Measurements from ENCODE around the gene CHAT. TPM values are rescaled to one million over a fixed set of nuclear protein-coding genes. Genes with fewer than 3 reads are reported as not detected.
A peak's percentile ranks its signal among the peaks of the same experiment; 100 is the strongest.

Gene CHAT
- polyA plus RNA-seq, 3 donors = 0.06 TPM; not detected in 2

DNA sequence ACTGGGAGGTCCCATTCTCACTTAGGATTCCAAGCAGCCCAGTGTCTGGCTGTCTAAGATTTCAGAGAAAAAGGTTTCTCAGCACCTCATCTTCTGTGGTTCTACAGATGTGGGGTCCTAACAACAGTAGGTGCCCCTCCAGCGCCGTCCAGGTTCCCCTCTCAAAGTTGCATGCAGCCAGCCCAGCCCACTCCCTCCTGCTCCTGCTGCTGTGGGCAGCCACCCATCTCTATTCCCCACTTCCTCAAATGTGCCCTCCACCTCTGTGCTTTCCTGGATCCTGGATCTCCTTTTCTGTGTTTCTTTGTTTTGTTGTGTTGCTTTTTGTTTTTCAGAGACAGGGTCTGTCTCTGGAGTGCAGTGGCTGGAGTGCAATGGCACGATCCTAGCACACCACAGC is 17.0 kb upstream of the CHAT start:
- DNase-seq = no peak

DNA sequence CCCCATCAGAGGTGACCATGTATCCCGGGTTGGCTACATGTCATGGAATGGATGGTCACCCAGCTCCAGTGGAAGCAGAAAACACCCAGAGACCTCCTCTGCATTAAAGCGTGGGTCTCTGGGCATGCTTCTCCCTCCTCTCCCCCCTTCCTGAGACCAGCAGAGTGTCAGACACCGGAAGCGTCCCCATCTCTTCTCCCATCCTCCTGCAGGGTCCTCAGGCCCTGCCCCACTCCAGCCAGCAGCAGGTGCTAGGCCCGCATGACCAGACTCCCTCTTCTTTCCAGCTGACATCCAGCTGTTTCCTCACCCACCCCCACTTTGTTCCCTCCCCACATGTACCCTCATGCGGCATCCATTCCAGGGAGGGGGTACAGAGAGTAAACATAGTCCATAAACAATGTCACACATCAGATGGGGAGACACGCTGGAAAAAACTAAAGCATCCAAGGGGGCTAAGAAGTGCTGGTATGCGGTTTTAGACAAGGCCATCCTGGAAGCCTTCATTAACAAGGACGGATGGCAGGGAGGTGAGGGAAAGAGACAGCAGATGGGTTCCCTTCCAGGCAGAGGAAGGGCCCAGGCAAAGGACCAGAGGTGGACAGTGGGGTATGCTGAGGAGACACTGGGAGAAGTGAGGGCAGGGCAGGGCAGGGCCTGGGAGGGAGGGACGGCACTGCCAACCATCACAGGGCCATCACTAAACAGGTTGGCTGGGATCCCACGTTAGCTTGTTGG is 16.2 kb upstream of the CHAT start:
- no peak for DNase-seq

DNA sequence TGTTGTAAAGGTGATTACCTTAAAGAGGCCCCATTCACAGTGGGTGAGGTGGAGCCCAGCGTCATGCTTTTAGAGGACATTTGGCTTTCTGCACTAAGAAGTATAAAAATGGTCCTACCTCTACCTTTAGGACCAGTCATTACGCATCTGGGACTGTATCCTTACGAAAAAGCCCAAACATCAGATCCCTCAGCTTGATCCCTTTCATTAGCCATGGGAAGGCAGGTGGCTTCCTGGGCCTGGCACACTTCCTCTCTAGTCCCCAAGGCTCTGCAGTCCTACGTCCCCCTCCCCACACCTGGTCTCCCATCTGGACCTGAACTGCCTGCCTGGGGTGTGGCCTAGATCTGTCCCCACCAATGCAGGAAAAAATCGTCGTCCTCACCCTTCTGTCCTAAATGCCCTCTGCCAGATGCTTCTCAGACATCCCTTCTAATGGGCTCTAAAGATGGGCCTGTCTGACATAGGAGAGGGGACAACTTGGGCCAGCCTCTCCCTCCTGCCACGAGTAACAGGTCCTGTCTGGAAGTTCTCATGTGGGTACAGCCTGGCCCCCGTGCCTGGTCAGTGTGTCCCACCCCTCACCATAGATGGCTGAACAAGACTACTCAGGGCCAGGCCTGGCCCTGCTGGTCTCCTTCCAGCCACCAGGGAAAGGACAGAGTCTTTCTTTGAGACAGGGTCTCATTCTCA is 15.5 kb upstream of the CHAT start:
- no peak for DNase-seq

DNA sequence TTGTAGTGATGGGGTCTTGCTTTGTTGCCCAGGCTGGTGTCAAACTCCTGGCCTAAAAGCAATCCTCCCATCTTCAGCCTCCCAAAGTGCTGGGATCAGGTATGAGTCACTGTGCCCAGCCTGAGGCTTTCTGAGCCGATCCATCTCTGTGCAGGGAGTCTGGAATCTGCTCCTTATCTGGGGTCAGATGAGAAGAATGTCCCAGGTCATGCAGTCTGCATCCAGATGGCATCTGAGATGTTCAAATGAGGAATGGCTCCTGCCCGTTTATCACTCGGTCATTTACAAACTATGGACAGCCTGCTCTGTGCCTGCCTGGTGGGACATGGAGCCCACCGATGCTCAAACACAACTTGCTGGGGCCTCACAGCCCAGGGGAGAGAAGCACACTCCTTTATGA is 14.9 kb upstream of the CHAT start:
- DNase-seq = no peak

DNA sequence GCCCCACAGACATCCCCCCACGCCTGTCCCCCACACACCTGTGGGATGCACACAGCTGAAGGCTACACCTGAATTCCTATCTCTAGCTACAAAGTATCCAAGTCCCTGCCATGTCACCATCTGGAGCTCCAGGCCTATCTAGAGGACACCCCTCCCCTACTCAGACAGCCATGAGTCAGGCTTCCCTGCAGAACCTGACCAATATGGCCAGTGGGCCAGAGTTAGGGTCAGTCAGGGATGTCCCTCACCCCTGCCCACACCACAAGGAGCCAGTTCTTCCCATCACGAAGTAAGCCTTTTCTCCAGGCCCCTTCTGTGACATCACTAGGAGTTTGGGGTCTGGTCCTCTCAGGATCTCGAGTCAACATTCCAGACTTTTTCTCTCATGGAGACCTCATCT is 14.3 kb upstream of the CHAT start:
- no peak for DNase-seq

DNA sequence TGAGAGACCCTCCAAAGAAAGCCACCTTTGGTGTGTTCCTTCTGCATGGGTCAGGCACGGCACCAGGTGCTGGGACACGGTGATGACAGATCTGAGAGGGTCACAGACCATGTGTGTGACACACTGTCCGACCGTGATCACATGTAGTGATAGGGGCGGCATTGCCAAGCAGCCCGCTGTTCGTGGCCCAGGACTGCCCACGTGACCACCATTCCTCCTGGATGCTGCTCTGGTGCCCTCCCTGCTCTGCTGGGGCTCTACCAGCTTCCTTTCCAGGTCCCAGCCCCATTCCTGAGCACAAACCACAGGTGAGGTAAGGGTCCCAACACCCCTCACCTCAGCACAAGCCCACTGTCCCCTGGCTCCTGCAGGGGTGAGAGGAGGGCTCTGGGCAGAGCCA is 13.8 kb upstream of the CHAT start:
- no peak for DNase-seq

DNA sequence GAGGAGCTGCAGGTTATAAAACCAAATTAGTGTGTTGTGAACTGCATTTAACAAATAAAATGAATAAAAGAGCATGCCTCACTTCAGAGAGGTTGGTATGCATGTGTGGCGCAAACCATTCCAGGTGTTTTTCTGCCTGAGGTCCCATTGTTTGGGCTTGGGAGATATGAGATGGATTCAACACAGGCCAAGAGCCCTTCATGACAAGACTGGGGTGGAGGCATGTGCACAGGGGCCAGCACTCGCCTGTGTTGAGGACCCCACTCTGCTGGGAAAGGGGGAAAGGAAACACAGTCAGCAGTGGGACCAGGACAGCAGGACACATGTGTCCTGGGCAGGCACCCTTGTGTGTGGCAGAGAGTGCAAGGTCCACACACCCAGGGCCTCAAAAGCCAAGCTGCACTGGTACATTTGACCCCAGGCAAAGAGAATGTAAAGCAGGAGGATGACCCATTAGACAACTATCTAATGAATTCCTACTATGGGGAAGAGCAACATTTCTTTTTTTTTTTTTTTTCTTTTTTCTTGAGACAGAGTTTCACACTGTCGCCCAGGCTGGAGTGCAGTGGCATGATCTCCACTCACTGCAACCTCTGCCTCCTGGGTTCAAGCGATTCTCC is 12.9 kb upstream of the CHAT start:
- no peak for DNase-seq

DNA sequence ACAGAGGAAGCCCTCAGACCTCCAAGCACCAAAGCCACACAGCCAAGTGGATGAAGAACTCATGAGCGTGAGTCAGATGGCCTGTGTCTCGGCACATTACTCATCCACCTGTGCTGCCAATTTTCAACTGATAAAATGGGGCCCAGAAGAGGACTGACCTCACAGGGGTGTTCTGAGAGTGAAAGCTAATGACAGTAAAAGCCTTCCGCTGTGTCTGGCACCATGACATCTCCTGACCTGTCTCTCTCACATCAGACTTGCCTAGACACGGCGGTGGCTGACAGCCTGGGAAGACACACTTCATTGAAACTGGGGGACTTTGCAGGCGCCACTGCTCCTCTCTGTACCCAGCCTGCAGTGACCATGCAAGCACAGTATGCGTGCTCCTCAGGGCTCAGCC is 12.0 kb upstream of the CHAT start:
- DNase-seq = no peak

DNA sequence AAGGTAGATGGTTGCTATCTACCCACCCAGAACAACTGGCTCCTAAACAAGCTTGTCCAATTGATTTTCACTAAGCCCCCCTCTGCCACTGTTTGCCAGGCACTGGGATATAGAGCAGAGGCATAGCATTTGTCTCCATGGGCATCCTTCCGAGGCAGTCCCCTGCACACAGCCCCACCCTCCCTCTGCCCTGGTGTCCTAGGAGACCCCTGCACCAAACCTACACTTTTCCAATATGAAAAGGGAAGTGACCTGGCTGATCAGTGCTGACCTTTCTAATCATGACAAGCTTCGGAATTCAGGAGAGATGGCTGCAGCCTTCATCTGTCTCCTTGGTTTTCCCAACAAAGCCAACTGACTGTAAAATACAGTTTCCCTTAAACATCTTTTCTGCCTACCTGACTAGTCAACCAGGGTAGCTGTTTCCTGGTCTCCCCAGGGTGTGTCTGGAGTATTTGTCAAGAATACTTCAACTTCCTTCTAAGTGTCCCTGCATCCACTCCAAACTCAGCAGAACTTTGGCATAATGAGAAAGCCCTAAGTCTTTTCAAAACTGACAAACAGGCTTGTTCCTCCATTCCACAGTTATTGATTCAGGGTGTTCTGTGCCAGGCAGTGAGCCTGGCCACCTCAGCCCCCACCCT is 11.3 kb upstream of the CHAT start:
- no peak for DNase-seq

DNA sequence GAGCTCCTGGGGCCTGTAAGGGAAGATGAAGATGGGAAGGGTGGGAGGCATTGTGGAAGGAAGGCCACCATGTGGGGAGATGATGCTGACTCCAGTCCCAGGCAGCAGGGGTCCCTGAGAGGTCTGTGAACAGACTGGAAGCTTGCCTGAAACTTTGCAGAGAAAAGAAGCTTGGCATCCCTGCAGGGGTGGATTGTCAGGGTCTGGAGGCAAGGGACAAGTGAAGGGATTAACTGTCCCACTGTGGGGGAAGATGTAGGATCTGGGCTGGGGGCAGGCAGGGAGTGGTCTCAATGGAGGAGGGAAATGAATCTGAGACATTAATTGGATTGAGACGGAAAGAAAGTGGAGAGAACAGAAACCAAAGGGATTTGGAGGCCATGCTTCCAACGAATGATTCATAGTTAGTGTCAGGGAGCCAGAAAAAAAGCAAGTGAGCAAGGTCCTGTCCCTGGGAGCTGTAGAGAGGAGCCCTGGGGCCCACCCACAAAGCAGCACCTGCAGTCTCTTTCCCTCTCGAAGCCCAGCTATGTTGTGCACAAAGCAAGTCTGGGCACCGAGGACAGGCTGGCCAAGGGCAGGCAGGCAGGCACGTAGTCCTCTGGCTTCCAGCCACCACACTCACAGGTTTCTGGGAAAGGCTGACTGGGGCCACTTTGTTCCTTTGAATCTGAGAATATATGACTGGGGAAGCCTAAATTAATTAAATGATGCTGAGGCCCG is 8.5 kb upstream of the CHAT start:
- DNase-seq = no peak

DNA sequence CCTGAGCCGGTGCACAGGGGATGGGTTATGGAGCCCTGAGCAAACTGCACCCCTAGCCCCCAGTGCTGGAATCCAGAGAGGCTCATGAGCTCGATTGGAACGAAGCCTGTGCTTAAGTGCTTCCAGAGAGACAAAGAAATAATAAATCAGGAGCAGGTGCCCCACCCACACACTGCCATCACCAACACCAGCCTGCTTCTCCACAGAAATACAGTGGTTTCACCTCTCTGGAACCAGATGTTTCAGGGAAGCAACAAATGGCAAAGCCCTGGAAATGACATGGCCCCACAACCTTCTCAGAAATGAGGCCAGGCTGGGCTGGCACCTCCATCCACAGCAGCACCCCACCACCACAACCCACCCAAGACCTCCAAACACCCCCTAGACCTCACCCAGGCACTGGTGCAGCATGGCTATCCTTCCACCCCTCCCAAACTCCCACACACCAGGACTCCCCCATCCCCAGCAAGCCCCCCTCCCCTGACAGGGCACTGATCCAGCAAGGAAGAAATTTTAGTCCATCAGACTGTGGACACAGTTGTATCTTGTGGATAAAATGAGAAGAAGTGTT is 7.8 kb upstream of the CHAT start:
- DNase-seq = no peak

DNA sequence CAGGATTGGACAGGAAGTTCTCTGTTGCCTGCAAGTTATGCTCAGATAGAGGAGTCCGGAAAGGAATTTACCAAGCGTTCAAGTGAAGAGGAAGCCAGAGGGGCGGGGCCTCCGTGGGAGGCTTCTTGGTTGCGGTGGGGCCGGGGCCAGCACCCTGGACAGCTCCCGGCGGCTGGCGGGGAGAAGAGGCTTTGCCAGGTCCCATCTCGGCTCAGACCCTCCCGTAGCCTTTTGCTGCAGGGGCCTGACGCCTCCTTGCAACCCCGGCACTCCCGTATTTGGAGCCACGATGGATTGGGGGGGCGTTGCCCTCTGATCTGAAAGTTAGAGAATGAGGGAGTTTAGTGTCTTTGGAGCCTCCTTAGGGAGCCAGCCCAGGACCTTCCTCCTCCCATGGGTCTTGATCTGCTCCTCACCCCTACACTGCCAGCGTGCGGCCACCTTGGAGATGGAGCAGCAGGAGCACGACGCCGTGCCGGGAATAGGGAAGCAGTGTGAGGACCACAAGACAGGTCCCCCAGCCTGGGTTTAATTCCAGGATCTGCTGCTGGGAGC is 6.8 kb upstream of the CHAT start:
- peak; percentile 85 for DNase-seq

DNA sequence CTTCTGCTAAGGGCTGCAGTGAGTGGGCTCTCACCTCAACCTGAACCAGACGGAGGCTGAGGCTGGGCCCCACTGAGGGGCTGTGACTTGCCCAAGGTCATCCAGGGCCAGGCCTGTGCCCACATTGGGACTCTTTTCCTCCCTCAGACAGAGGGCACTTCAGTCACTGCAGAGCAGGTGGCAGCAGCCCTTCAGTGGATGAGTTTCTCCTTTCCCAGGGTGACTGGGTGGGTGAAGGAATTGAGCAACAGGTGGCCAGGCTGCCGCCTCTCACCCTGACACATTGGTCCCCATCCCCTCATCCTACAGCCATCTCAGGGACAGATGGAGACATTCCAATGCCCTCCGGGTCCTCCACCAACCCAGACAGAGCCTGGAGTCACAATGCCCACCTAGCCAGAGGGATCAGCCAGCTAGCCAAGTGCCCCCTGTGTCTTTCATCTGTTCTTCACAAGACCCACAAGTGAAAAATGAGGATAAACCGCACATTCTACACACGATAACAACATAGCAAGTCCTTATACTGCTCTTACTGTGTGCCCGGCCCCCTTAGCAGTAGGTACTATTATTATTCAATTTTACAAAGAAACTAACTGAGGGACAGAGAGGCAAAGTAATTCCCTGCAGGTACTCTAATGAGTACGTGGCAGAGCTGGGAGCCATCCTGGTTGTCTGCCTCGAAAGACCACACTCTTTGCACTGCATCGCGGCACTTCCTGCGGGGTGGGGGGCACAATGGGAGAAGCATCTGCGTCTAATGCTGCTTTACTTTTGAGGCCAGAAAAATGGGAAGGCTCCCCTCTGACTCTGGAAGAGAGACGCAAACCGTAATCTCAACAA is 5.5 kb upstream of the CHAT start:
- no peak for DNase-seq

DNA sequence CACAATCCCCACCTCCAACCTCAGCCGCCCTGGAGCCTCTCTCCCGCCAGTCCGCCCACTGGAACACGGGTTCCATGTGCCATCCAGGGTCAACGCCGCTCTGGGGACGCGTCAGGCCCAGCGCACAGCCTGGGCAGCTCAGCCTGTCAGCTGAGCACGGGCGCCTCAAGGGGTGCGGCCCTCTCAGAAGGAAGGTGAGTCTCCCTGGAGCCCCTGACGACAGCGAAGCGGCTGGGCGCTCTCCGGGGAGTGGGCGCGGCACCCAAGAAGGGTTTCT is 4.9 kb upstream of the CHAT start:
- no peak for DNase-seq

DNA sequence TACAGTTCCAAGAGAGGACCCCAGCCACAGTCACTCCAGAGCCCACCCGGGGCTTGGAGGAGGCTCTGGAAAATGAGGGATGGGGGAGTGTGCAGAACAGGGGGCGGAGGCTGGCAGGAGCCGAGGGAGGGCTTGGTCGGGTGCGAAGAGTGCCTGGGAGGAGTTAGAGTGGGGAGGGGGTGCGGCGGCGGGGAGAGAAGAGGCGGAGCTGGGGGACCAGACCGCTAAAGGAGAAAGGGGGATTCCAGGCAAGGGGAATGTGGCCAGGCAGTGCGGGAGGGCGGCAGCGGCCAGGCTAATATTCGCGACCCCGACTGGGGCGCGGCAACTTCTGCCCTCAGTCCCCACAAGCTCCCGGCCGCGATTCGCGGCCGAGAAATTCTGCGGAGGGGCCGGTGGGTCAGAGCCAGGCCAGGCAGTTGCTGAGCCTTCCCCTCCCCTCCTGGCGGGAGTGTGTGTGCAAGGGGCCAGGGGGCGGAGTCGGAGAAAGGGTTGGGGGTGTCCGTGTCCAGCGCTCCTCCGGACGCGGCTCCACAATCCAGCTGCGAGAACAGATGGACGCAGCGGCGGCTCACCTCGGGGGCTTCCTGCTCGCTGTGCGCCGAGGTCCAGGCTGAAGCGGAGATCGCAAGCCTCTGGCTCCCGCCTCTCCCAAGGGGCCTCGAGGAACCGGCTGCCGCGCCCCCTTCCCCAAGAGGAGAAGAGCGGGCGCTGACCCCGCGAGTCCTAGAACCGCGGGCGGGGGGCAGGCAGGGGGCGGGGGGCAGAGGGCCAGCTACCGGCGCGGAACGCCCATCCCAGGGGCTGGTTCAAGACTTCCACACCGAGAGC is 4.3 kb upstream of the CHAT start:
- DNase-seq = no peak

DNA sequence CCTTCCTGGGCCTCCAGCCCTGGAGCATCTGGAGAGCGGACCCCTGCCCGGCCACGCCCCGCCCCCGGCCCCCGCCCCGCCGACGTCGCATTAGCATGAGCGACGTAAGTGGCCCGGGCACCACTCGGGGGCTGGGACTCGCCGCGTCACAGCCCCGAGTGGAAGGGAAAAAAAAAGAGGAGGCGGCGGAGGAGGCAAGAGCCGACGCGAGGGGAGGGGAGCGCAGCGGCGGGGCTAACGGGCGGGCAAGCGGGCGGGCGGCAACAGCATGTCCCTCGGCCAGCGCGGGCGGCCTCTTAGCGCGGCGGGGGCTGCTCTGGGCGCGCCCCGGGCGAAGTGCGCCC is 3.8 kb upstream of the CHAT start, which contains the start of gene SLC18A3:
Gene SLC18A3 (plus strand): TSS at position 197 of the 344 bp plus-strand sequence. CDS start 431 bp downstream, outside the sequence.
- DNase-seq = no peak

DNA sequence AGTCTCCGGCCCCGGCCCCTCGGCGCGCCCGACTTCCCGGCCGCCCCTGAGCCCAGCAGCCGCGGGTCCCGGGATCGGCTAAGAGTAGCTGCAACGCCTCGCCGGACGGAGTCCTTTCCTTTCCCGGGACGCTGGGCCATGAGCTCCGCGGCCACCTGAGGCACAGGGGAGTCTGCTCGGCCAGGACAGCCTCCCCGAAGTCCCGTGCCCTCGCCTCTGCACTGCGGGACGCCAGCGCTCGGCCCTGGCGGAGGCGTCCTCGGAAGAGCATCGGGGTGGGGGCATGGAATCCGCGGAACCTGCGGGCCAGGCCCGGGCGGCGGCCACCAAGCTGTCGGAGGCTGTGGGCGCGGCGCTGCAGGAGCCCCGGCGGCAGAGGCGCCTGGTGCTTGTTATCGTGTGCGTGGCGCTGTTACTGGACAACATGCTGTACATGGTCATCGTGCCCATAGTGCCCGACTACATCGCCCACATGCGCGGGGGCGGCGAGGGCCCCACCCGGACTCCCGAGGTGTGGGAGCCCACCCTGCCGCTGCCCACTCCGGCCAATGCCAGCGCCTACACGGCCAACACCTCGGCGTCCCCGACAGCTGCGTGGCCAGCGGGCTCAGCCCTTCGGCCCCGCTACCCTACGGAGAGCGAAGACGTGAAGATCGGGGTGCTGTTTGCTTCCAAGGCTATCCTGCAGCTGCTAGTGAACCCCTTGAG is 3.2 kb upstream of the CHAT start:
- no peak for DNase-seq

DNA sequence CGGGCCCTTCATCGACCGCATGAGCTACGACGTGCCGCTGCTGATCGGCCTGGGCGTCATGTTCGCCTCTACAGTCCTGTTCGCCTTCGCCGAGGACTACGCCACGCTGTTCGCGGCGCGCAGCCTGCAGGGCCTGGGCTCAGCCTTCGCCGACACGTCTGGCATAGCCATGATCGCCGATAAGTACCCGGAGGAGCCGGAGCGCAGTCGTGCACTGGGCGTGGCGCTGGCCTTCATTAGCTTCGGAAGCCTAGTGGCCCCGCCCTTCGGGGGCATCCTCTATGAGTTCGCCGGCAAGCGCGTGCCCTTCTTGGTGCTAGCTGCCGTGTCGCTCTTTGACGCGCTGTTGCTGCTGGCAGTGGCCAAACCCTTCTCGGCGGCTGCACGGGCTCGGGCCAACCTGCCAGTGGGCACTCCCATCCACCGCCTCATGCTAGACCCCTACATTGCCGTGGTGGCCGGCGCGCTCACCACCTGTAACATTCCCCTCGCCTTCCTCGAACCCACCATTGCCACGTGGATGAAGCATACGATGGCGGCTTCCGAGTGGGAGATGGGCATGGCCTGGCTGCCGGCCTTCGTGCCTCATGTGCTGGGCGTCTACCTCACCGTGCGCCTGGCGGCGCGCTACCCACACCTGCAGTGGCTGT is 2.5 kb upstream of the CHAT start:
- no peak for DNase-seq
